Activated T-helper 2 cell treated with anti-CD3 and anti-CD28 coated beads, Interferon-gamma antibody, Interleukin-2, Interleukin-4, amounts not matched to agents 10 μg/mL and 5 μg/mL and 100 μg/mL, durations not matched to agents 14 hours and 24 hours and 36 hours (primary cell): ENCODE measurements around the gene RRP1. TPM values are rescaled to one million over a fixed set of nuclear protein-coding genes. Genes with fewer than 3 reads are reported as not detected.
"Not testable (repeated sequence)": the region's sequence is repeated elsewhere in the genome, so short reads cannot be mapped to it uniquely, and the experiment has no call there.

ENCODE experiments used
- DNase-seq: peaks from one replicate; pipeline ENCODE4 v3.0.0; 2021; ENCODE audit warnings: low spot score
- H3K27ac Mint-ChIP-seq: one replicate; pipeline ENCODE4 v1.8.0; 2021; ENCODE audit warnings: mixed read lengths
- H3K27me3 Mint-ChIP-seq: one replicate; pipeline ENCODE4 v1.8.0; 2021; ENCODE audit warnings: low read depth, mixed read lengths
- H3K36me3 Mint-ChIP-seq: one replicate; pipeline ENCODE4 v1.8.0; 2021; ENCODE audit warnings: low read depth, mixed read lengths
- H3K4me1 Mint-ChIP-seq: one replicate; pipeline ENCODE4 v1.8.0; 2021; ENCODE audit warnings: low read depth, mixed read lengths
- H3K4me3 Mint-ChIP-seq: one replicate; pipeline ENCODE4 v1.8.0; 2021; ENCODE audit warnings: low read depth, mild to moderate bottlenecking, moderate library complexity, mixed read lengths
- H3K9me3 Mint-ChIP-seq: one replicate; pipeline ENCODE4 v1.8.0; 2021; ENCODE audit warnings: mixed read lengths
- intact Hi-C: fragments of 100-400 bp; cut with micrococcal nuclease; formaldehyde crosslinking; loops from one replicate; pipeline ENCODE4 v1.15.1; 2023
- total RNA-seq: library from RNA; stranded (reverse); gene quantifications from 2 replicates; pipeline ENCODE4 v1.2.3, GENCODE V29; 2022

The RRP1 gene
- total RNA-seq, 1 donor from 2014 or later: 67.1 TPM

GRCh38 chr21:43813656-43813980 is 24.2 kb downstream of the RRP1 start:
- H3K9me3 Mint-ChIP-seq: peaks cover under 1% of the 10 kb centered on the region
- no peaks in the 10 kb centered on the region for H3K36me3 Mint-ChIP-seq
- H3K27ac Mint-ChIP-seq: no peak overlapping the region
- no peak overlapping the region for H3K4me3 Mint-ChIP-seq
- no peaks in the 10 kb centered on the region for H3K27me3 Mint-ChIP-seq
- no peak for DNase-seq
- intact Hi-C loops: loop anchor here (5.0 kb wide), 1 partner anchor 54 kb away; the partner anchor contains the start of gene AGPAT3
- H3K4me1 Mint-ChIP-seq: peaks cover 11% of the 10 kb centered on the region

- Mint-ChIP-seq H3K27ac (no peak overlapping the region), H3K27me3 (no peaks in the 10 kb centered on the region), H3K9me3 (peaks cover 7% of the 10 kb centered on the region), H3K4me3 (no peak overlapping the region), H3K4me1 (peaks cover 11% of the 10 kb centered on the region), H3K36me3 (no peaks in the 10 kb centered on the region)
- intact Hi-C loops: loop anchor here (5.0 kb wide), 1 partner anchor 53 kb away; the partner anchor contains the start of gene AGPAT3
- DNase-seq: no peak
Observed at GRCh38 chr21:43814215-43815106, 25.1 kb downstream of the RRP1 start.

GRCh38 chr21:43815107-43815613 is 25.8 kb downstream of the RRP1 start:
- DNase-seq: no peak
- Mint-ChIP-seq H3K4me1 (peaks cover 11% of the 10 kb centered on the region), H3K4me3 (no peak overlapping the region), H3K27ac (no peak overlapping the region), H3K36me3 (no peaks in the 10 kb centered on the region), H3K27me3 (no peaks in the 10 kb centered on the region), H3K9me3 (peaks cover 7% of the 10 kb centered on the region)
- intact Hi-C loops: no loop called here

- intact Hi-C loops: no loop called here
- H3K9me3 Mint-ChIP-seq: peaks cover 7% of the 10 kb centered on the region
- no peak overlapping the region for H3K27ac Mint-ChIP-seq
- no peaks in the 10 kb centered on the region for H3K36me3 Mint-ChIP-seq
- H3K27me3 Mint-ChIP-seq: no peaks in the 10 kb centered on the region
- no peak overlapping the region for H3K4me3 Mint-ChIP-seq
- no peak for DNase-seq
- peaks cover 7% of the 10 kb centered on the region for H3K4me1 Mint-ChIP-seq
Observed at GRCh38 chr21:43815991-43816390, 26.6 kb downstream of the RRP1 start.

GRCh38 chr21:43816611-43817071 is 27.3 kb downstream of the RRP1 start:
- H3K27ac Mint-ChIP-seq: no peak overlapping the region
- no peaks in the 10 kb centered on the region for H3K27me3 Mint-ChIP-seq
- H3K36me3 Mint-ChIP-seq: no peaks in the 10 kb centered on the region
- intact Hi-C loops: no loop called here
- DNase-seq: no peak
- H3K9me3 Mint-ChIP-seq: peaks cover 7% of the 10 kb centered on the region
- H3K4me3 Mint-ChIP-seq: no peak overlapping the region
- H3K4me1 Mint-ChIP-seq: peaks cover 7% of the 10 kb centered on the region

GRCh38 chr21:43817157-43818086 is 28.0 kb downstream of the RRP1 start:
- Mint-ChIP-seq H3K4me3 (no peak overlapping the region), H3K27ac (no peak overlapping the region), H3K27me3 (no peaks in the 10 kb centered on the region), H3K36me3 (no peaks in the 10 kb centered on the region), H3K4me1 (peaks cover 7% of the 10 kb centered on the region), H3K9me3 (peaks cover 7% of the 10 kb centered on the region)
- intact Hi-C loops: no loop called here
- no peak for DNase-seq

- H3K36me3 Mint-ChIP-seq: no peaks in the 10 kb centered on the region
- H3K4me1 Mint-ChIP-seq: peaks cover 3% of the 10 kb centered on the region
Observed at GRCh38 chr21:43818685-43819084, 29.3 kb downstream of the RRP1 start.

GRCh38 chr21:43819511-43820405 is 30.4 kb downstream of the RRP1 start:
- intact Hi-C loops: no loop called here
- no peak for DNase-seq
- Mint-ChIP-seq H3K27ac (no peak overlapping the region), H3K4me3 (no peak overlapping the region), H3K9me3 (peaks cover 7% of the 10 kb centered on the region), H3K4me1 (peaks cover 2% of the 10 kb centered on the region), H3K27me3 (no peaks in the 10 kb centered on the region), H3K36me3 (no peaks in the 10 kb centered on the region)

More at GRCh38 chr21:43818685-43819084, 29.3 kb downstream of the RRP1 start:
- no peak overlapping the region for H3K27ac Mint-ChIP-seq
- DNase-seq: no peak
- no peaks in the 10 kb centered on the region for H3K27me3 Mint-ChIP-seq
- H3K9me3 Mint-ChIP-seq: peaks cover 7% of the 10 kb centered on the region
- intact Hi-C loops: no loop called here
- H3K4me3 Mint-ChIP-seq: no peak overlapping the region

GRCh38 chr21:43820466-43820865 is 31.1 kb downstream of the RRP1 start:
- no peaks in the 10 kb centered on the region for H3K36me3 Mint-ChIP-seq
- intact Hi-C loops: no loop called here
- no peaks in the 10 kb centered on the region for H3K4me1 Mint-ChIP-seq
- DNase-seq: no peak
- H3K27ac Mint-ChIP-seq: no peak overlapping the region
- peaks cover 7% of the 10 kb centered on the region for H3K9me3 Mint-ChIP-seq
- H3K27me3 Mint-ChIP-seq: no peaks in the 10 kb centered on the region
- no peak overlapping the region for H3K4me3 Mint-ChIP-seq

- intact Hi-C loops, H3K4me1 Mint-ChIP-seq, DNase-seq, H3K36me3 Mint-ChIP-seq, H3K9me3 Mint-ChIP-seq, H3K27ac Mint-ChIP-seq, H3K27me3 Mint-ChIP-seq, H3K4me3 Mint-ChIP-seq: not testable (repeated sequence)
Observed at GRCh38 chr21:43822166-43822565, 32.8 kb downstream of the RRP1 start.

GRCh38 chr21:43822741-43823140 is 33.4 kb downstream of the RRP1 start:
- DNase-seq, H3K27ac Mint-ChIP-seq, H3K27me3 Mint-ChIP-seq, H3K9me3 Mint-ChIP-seq, intact Hi-C loops, H3K4me3 Mint-ChIP-seq, H3K36me3 Mint-ChIP-seq, H3K4me1 Mint-ChIP-seq: not testable (repeated sequence)
